Measurements from ENCODE around the gene GTF2E1. TPM values are rescaled to one million over a fixed set of nuclear protein-coding genes. Genes with fewer than 3 reads are reported as not detected.

The GTF2E1 gene
- polyA plus RNA-seq (2011; rRNA removed) (20.0 and 26.8 TPM in 2 replicates), polyA plus RNA-seq (2017; fragmentation: RNase III; extraction: RNeasy Plus Mini Kit Qiagen cat#74134 plus additional on column Dnase treatment) (16.4 to 19.7 TPM (median 18.6 TPM) in 3 replicates), polyA minus RNA-seq (2011; rRNA and poly(A)+ RNA removed) (30.5 and 31.9 TPM in 2 replicates)
- polyA plus RNA-seq (2012; cell fraction: cytosol; rRNA removed), result 8.2 and 8.5 TPM in 2 replicates
- polyA plus RNA-seq (2012; cell fraction: nucleus; rRNA removed), result 4.9 and 7.4 TPM in 2 replicates

GRCh38 chr3:120742198-120742848, at the start of gene GTF2E1, which contains the start of gene RABL3:
GTF2E1 (plus strand) TSS chr3:120742744; CDS start chr3:120750553, 7,809 bp downstream.
RABL3 (minus strand) TSS chr3:120742516; CDS start chr3:120742507, 9 bp downstream.
- DNase-seq (ENCODE audit: low read depth in 1 of 2, low spot score in 1 of 2), result peak; percentile 99
- ChIA-PET CTCF (interaction anchor here (1.0 to 1.3 kb wide), 2 partner anchors 53 to 120 kb away, joined by 3 to 4 read pairs; no protein-coding TSS in a partner anchor), POLR2A (interaction anchor here (0.9 to 1.9 kb wide), 4 partner anchors 60 to 393 kb away, joined by 3 to 10 read pairs (median 5); partner anchors contain the start of genes HGD, LRRC58 and NDUFB4)
- peak; percentile 99 for ATAC-seq
- H3K4me1 ChIP-seq, result peaks cover 10% of the 10 kb centered on the region
- peak; percentile 94 for FAIRE-seq
- peak within 1 kb of the TSS; percentile 91 for H3K4me2 ChIP-seq
- H3K4me3 ChIP-seq, result peak within 1 kb of the TSS; percentile 95
- WGBS (ENCODE audit: missing lambda C conversion rate), result 4% methylated on average over 35 of the region's 39 CpGs
- peaks cover 11% of the 10 kb centered on the region for H3K9me3 ChIP-seq
- H3K27ac ChIP-seq, result peak within 1 kb of the TSS; percentile 91 to 93
- no peak for TF ChIP-seq NPAS2 (CRISPR knock-in tag; IDR thresholded peaks at IDR 0.05; ENCODE audit: borderline replicate concordance)
- no peak for TF ChIP-seq ZC3H11A (IDR thresholded peaks at IDR 0.05)
- TF ChIP-seq CHD2 (IDR thresholded peaks at IDR 0.05; ENCODE audit: low read length, partially characterized antibody), result peak; percentile 24
- TF ChIP-seq JUN (IDR thresholded peaks at IDR 0.05), result peak; percentile 16 to 54; a peak in 3 of 5 replicates
- TF ChIP-seq MYC (IDR thresholded peaks at IDR 0.05; ENCODE audit: borderline replicate concordance, low read length), result 0 out of 2 replicates have a peak, but pooled peaks have one; percentile 51
- TF ChIP-seq POLR2AphosphoS2 (conservative IDR thresholded peaks at IDR 0.05; ENCODE audit: low read length), result no peak
- TF ChIP-seq PBX3 (IDR thresholded peaks at IDR 0.05), result no peak
- TF ChIP-seq, protein P1, sequence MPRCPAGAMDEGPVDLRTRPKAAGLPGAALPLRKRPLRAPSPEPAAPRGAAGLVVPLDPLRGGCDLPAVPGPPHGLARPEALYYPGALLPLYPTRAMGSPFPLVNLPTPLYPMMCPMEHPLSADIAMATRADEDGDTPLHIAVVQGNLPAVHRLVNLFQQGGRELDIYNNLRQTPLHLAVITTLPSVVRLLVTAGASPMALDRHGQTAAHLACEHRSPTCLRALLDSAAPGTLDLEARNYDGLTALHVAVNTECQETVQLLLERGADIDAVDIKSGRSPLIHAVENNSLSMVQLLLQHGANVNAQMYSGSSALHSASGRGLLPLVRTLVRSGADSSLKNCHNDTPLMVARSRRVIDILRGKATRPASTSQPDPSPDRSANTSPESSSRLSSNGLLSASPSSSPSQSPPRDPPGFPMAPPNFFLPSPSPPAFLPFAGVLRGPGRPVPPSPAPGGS (IDR thresholded peaks at IDR 0.05), result 0 out of 3 replicates have a peak, but pooled peaks have one; percentile 61
- TF ChIP-seq RAD21 (conservative IDR thresholded peaks at IDR 0.05 in 1 of 2, IDR thresholded peaks at IDR 0.05 in 1 of 2), result no peak
- TF ChIP-seq BHLHE40 (IDR thresholded peaks at IDR 0.05; ENCODE audit: low read depth, low read length), result no peak
- no peak for TF ChIP-seq ZNF302 (CRISPR knock-in tag; IDR thresholded peaks at IDR 0.05)
- peak; percentile 64; the same call in 1 of the 2 replicates for TF ChIP-seq PHF8 (IDR thresholded peaks at IDR 0.05; ENCODE audit: borderline replicate concordance, low read depth)
- no peak for TF ChIP-seq SMC3 (IDR thresholded peaks at IDR 0.05)
- TF ChIP-seq, protein P2, sequence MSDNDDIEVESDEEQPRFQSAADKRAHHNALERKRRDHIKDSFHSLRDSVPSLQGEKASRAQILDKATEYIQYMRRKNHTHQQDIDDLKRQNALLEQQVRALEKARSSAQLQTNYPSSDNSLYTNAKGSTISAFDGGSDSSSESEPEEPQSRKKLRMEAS (IDR thresholded peaks at IDR 0.05), result peak; percentile 62
- no peak for TF ChIP-seq MAFK (IDR thresholded peaks at IDR 0.05; ENCODE audit: partially characterized antibody)
- peak; percentile 33 for TF ChIP-seq POLR2A (IDR thresholded peaks at IDR 0.05; ENCODE audit: low read length)
- no peak for TF ChIP-seq GATA3 (IDR thresholded peaks at IDR 0.05; ENCODE audit: borderline replicate concordance)
- TF ChIP-seq ZSCAN20 (CRISPR knock-in tag; IDR thresholded peaks at IDR 0.05), result no peak
- TF ChIP-seq, protein P3, sequence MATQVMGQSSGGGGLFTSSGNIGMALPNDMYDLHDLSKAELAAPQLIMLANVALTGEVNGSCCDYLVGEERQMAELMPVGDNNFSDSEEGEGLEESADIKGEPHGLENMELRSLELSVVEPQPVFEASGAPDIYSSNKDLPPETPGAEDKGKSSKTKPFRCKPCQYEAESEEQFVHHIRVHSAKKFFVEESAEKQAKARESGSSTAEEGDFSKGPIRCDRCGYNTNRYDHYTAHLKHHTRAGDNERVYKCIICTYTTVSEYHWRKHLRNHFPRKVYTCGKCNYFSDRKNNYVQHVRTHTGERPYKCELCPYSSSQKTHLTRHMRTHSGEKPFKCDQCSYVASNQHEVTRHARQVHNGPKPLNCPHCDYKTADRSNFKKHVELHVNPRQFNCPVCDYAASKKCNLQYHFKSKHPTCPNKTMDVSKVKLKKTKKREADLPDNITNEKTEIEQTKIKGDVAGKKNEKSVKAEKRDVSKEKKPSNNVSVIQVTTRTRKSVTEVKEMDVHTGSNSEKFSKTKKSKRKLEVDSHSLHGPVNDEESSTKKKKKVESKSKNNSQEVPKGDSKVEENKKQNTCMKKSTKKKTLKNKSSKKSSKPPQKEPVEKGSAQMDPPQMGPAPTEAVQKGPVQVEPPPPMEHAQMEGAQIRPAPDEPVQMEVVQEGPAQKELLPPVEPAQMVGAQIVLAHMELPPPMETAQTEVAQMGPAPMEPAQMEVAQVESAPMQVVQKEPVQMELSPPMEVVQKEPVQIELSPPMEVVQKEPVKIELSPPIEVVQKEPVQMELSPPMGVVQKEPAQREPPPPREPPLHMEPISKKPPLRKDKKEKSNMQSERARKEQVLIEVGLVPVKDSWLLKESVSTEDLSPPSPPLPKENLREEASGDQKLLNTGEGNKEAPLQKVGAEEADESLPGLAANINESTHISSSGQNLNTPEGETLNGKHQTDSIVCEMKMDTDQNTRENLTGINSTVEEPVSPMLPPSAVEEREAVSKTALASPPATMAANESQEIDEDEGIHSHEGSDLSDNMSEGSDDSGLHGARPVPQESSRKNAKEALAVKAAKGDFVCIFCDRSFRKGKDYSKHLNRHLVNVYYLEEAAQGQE (IDR thresholded peaks at IDR 0.05), result no peak
- TF ChIP-seq, protein P4, sequence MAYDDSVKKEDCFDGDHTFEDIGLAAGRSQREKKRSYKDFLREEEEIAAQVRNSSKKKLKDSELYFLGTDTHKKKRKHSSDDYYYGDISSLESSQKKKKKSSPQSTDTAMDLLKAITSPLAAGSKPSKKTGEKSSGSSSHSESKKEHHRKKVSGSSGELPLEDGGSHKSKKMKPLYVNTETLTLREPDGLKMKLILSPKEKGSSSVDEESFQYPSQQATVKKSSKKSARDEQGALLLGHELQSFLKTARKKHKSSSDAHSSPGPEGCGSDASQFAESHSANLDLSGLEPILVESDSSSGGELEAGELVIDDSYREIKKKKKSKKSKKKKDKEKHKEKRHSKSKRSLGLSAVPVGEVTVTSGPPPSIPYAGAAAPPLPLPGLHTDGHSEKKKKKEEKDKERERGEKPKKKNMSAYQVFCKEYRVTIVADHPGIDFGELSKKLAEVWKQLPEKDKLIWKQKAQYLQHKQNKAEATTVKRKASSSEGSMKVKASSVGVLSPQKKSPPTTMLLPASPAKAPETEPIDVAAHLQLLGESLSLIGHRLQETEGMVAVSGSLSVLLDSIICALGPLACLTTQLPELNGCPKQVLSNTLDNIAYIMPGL (CRISPR knock-in tag; IDR thresholded peaks at IDR 0.05; ENCODE audit: borderline replicate concordance), result no peak
- no peak for TF ChIP-seq CEBPB (IDR thresholded peaks at IDR 0.05)
- TF ChIP-seq, protein P5, sequence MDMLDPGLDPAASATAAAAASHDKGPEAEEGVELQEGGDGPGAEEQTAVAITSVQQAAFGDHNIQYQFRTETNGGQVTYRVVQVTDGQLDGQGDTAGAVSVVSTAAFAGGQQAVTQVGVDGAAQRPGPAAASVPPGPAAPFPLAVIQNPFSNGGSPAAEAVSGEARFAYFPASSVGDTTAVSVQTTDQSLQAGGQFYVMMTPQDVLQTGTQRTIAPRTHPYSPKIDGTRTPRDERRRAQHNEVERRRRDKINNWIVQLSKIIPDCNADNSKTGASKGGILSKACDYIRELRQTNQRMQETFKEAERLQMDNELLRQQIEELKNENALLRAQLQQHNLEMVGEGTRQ (IDR thresholded peaks at IDR 0.05), result peak; percentile 37
- TF ChIP-seq FOXS1 (CRISPR knock-in tag; IDR thresholded peaks at IDR 0.05), result no peak
- TF ChIP-seq FOSL2 (IDR thresholded peaks at IDR 0.05), result no peak
- no peak for TF ChIP-seq FOSL2 (CRISPR knock-in tag; IDR thresholded peaks at IDR 0.05)
- TF ChIP-seq, protein P6, sequence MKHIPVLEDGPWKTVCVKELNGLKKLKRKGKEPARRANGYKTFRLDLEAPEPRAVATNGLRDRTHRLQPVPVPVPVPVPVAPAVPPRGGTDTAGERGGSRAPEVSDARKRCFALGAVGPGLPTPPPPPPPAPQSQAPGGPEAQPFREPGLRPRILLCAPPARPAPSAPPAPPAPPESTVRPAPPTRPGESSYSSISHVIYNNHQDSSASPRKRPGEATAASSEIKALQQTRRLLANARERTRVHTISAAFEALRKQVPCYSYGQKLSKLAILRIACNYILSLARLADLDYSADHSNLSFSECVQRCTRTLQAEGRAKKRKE (CRISPR knock-in tag; IDR thresholded peaks at IDR 0.05; ENCODE audit: low read depth), result no peak
- no peak for TF ChIP-seq HEYL (CRISPR knock-in tag; IDR thresholded peaks at IDR 0.05)
- peak; percentile 69; the same call in 1 of the 2 replicates for TF ChIP-seq E2F6 (IDR thresholded peaks at IDR 0.05; ENCODE audit: borderline replicate concordance, low read depth)
- TF ChIP-seq NR3C1 (IDR thresholded peaks at IDR 0.05), result no peak

Data from A549 (cell line).